A549 (cell line): ENCODE results near the gene PACS2.

ENCODE experiments used
- EP300 ChIP-seq, 2 experiments: fragments of >200 bp; sonication (Bioruptor Twin); formaldehyde crosslinking; IDR thresholded peaks; 2 replicates in 1 of 2; 3 replicates in 1 of 2; pipeline ENCODE4 v1.6.1; 2016 to 2017
- HDAC2 ChIP-seq: fragments of 200-600 bp; sonication (generic); IDR thresholded peaks from 2 replicates; pipeline ENCODE4 v1.6.1; 2016
- MAZ ChIP-seq: fragments of 150-350 bp; IDR thresholded peaks from 2 replicates; pipeline ENCODE4 v1.6.1; 2014; ENCODE audit warnings: antibody characterized with exemption, low read depth, low read length, borderline replicate concordance
- POLR2A ChIP-seq: IDR thresholded peaks from 2 replicates; pipeline ENCODE4 v1.6.1; 2012; ENCODE audit warnings: mild to moderate bottlenecking, low read length
- RAD21 ChIP-seq, 2 experiments: fragments of >200 bp in 1 of 2; sonication (Bioruptor Twin) in 1 of 2; formaldehyde crosslinking in 1 of 2; IDR thresholded peaks in 1 of 2; conservative IDR thresholded peaks in 1 of 2; 2 replicates in 1 of 2; 3 replicates in 1 of 2; pipeline ENCODE4 v1.6.1; 2012 to 2018; ENCODE audit warnings: inconsistent platforms in 1 of 2
- RFX5 ChIP-seq: fragments of 450-650 bp; IDR thresholded peaks from 2 replicates; pipeline ENCODE4 v1.7.1; 2014; ENCODE audit warnings: antibody characterized with exemption, mild to moderate bottlenecking, moderate library complexity
- SMC3 ChIP-seq: fragments of >200 bp; sonication (Bioruptor Twin); formaldehyde crosslinking; IDR thresholded peaks from 3 replicates; pipeline ENCODE4 v1.6.1; 2018; ENCODE audit warnings: inconsistent platforms
- TF ChIP-seq, protein P1 (sequence below): fragments of >200 bp; sonication (Bioruptor Twin); formaldehyde crosslinking; IDR thresholded peaks from 3 replicates; pipeline ENCODE4 v1.5.1; 2016
- TF ChIP-seq, protein P2 (sequence below): IDR thresholded peaks from 2 replicates; pipeline ENCODE4 v1.6.1; 2012; ENCODE audit warnings: low read depth, borderline replicate concordance

DNA sequence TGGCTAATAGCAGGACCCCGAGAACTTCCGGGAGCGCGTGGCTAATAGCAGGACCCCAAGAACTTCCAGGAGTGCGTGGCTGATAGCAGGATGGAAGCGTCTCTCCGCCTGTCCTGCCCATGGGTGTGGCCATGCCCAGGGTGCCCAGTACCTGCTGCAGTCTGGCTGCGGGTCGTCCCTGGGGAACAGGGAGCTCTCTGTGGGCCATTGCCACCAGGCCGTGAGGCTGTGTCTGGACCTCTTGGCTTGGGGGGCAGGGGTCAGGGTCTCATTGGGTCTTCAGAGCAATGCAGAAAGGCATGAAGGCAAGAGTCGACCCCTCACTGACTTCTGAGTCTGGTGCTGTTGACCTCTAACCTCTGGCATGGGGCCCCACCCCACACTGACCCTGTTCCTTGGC lies 35.4 kb downstream of the PACS2 start:
- TF ChIP-seq POLR2A = no peak
- TF ChIP-seq, protein P1, sequence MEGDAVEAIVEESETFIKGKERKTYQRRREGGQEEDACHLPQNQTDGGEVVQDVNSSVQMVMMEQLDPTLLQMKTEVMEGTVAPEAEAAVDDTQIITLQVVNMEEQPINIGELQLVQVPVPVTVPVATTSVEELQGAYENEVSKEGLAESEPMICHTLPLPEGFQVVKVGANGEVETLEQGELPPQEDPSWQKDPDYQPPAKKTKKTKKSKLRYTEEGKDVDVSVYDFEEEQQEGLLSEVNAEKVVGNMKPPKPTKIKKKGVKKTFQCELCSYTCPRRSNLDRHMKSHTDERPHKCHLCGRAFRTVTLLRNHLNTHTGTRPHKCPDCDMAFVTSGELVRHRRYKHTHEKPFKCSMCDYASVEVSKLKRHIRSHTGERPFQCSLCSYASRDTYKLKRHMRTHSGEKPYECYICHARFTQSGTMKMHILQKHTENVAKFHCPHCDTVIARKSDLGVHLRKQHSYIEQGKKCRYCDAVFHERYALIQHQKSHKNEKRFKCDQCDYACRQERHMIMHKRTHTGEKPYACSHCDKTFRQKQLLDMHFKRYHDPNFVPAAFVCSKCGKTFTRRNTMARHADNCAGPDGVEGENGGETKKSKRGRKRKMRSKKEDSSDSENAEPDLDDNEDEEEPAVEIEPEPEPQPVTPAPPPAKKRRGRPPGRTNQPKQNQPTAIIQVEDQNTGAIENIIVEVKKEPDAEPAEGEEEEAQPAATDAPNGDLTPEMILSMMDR = no peak
- TF ChIP-seq RAD21 (conservative IDR thresholded peaks at IDR 0.05 in 1 of 2, IDR thresholded peaks at IDR 0.05 in 1 of 2) = no peak
- TF ChIP-seq, protein P2, sequence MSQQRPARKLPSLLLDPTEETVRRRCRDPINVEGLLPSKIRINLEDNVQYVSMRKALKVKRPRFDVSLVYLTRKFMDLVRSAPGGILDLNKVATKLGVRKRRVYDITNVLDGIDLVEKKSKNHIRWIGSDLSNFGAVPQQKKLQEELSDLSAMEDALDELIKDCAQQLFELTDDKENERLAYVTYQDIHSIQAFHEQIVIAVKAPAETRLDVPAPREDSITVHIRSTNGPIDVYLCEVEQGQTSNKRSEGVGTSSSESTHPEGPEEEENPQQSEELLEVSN = no peak
- no peak for TF ChIP-seq RFX5
- no peak for TF ChIP-seq EP300 (IDR thresholded peaks at IDR 0.05)
- TF ChIP-seq HDAC2 = no peak
- TF ChIP-seq MAZ = no peak
- no peak for TF ChIP-seq SMC3
